NCI-H345 treated with DMSO at 0.1 percent for 48 hours (cell line): ENCODE results near the gene SMYD5.

Experiments
- DNase-seq: peaks from one replicate; lab custom pipeline; 2025; ENCODE audit not compliant: unreplicated experiment; lab: John Stamatoyannopoulos, UW

Gene SMYD5

DNA sequence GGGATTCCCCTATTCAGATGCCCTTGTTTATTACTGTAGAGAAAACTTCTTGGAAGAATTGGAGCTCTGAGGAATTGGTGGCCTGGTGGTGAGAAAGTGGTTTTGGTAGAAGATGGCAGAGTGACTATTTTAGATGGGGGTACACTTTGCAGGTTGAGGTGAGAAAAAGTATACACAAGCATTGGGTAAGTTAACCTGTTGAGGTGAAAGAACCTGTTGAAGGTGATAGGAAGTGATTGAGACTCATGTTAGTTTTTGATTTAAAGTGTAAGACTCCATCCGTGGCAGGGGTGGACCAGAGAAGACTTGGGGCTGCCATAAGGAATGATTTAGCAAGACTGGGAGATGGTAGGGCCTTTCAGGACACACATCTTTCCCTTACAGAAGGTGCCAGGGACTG is 23.1 kb downstream of the SMYD5 start:
- no peak for DNase-seq

DNA sequence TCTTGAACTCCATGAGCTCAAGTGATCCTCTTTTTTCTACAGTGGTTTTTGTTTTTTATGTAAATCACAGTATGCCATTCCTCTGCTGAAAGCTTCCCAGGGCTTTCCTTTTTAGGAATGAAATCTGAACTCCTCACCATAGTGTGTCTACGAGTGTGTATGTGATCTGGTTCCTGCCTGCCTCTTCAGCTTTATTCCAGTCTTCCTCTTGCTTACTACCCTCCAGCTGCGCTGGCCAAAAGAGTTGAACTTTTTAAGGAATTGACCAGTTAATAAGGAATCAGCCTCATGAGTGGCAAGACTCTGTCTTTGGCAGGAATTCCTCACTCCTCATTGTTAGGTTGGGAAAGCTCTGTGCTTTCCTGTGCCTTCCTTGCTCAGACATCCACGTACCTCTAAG is 24.1 kb downstream of the SMYD5 start:
- no peak for DNase-seq

DNA sequence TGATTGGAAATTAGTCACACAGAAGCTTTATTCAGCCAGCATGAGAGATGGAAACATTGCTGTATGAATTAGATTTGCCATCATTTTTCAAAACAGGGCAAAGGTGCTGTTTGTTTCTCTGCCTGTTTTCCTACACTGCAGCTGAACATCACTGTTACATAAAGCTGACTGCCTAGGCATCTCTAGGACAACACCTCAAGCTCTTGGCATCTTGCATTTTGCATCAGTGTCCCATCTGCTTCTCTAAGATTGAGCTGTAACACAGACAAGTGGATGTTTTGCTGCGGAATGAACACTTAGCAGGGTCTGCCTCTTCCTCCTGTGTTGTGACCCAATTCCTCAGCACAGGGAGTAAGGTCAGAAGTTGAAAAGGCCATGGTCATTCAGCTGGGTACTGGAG is 24.9 kb downstream of the SMYD5 start:
- no peak for DNase-seq

DNA sequence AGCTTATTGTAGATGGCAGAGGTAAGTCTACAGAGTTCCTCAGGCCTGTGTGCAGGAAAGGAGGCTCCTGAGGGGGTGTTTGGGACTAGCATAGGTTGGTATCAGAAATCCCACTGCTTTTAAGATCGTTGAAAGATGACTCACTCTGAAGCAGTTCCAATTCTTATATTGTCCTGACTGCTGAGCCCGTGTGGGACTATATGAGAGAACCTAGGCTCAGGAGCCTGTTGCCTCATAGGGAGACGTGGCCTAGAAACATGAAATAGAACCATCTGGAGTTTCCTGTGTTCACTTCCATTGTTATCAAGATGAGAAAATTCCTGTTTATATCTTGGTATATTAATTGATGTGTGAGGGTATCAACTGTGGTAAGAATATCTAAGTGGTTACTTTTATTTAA is 25.7 kb downstream of the SMYD5 start:
- DNase-seq, result no peak

DNA sequence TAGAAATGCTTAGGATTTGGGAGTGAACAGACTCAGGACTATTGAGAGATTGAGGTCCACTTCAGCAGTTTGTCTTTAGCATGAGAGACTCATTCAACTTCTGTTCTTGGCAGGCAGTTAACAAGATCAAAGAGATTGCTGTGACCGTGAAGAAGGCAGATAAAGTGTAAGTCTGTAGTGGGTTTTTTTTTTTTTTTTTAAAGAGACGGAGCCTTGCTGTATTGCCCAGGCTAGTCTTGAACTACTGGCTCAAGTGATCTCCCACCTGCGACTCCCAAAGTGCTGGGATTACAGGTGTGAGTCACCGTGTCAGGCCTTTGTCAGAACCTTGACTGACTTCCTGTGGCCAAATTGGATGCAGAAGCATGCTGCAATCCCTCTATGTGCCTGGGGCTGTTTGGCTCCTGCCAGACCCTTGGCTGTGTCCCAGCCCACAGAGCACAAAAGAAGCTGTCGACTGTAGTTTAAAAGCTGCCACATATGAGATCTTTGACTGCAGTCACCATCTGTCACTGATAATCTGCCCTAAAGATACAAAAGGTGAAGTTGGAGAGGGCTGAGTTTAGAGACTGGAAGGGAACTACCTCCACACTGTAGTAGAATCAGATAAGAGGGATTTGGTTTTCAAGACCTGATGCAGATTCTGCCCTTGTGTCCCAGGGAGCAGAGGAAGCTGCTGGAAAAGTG is 30.0 kb downstream of the SMYD5 start:
- no peak for DNase-seq

DNA sequence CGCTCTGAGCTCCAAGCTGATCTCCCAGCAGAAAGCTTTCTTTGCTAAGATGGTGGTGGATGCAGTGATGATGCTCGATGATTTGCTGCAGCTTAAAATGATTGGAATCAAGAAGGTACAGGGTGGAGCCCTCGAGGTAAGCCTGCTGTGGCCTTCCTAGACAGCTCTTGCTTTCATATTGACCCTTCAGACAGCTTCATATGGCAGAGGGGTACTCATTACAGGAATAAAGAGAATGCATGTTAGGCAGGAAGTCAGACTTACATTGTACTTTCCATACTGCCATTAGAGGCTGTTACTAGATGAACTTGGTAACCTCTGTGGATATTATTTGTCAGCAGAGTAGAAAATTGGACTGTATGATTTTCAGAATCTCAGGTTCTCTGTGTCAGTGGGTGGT is 30.5 kb downstream of the SMYD5 start:
- no peak for DNase-seq

DNA sequence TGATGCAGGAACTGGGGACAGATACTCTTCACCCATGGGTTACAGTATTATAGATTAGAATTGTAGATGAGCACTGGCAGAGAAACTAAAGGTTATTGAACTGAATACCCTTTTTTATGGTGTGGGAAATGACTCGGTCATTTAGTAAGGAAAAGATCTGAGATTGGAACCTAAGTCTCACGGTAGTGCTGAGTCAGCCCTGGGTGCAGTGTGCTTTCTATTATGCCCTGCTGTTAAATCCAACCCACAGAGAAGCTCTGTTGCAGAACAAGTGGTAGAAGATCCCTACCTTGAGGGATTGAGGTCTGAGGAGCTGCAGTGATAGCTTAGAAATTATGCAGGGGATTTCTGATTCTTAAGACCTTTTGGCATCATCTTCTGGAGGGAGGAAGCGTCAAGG is 32.8 kb downstream of the SMYD5 start:
- no peak for DNase-seq

DNA sequence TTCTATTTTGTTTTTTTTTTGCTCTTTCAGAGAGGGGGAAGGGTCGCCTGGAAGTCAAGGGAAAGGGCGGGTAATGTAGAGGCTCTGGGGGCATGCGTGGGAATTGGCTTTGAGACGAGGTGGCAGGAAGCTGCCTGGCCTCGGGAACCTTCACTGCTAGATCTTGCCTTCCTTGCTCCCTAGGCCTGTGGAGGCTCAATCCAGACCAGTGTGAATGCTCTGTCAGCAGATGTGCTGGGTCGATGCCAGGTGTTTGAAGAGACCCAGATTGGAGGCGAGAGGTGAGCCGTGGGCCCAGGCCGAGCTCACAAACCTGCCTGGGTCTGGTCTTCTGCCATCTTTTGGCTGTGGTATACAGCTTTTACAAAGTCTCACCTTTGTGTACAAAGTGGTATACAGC is 35.6 kb downstream of the SMYD5 start:
- DNase-seq, result no peak

DNA sequence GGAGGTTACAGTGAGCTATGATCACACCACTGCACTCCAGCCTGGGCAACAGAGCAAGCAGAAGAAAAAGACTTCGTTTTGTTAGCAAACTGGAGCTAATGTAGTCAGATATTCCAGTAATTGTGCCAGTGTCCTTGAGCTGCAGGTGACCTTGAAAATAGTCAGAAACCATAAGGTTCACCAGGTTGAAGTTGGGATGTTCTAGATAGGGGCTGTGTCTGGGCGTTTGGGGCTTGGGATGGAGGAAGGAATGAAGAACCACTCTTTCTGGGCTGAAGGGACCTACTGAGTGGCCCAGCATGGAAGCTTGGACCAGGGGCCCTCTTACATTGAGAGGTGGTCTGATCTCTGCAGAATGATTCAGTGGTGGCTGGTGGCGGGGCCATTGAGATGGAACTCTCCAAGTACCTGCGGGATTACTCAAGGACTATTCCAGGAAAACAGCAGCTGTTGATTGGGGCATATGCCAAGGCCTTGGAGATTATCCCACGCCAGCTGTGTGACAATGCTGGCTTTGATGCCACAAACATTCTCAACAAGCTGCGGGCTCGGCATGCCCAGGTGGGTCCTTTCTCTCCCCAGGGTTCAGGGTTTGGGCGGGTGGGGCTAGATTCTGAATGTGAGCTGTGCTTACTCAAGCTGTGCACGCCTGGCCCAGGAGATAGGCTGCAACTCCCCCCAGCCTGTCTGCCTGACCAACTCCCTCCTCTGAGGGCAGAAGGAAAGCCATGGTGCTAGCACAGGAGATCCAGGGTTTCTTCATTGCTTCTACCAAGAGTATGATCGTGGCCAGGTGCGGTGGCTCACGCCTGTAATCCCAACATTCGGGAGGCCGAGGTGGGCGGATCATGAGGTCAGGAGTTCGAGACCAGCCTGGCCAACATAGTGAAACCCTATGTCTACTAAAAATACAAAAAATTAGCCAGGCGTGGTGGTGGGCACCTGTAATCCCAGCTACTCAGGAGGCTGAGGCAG is 37.1 kb downstream of the SMYD5 start:
- no peak for DNase-seq

DNA sequence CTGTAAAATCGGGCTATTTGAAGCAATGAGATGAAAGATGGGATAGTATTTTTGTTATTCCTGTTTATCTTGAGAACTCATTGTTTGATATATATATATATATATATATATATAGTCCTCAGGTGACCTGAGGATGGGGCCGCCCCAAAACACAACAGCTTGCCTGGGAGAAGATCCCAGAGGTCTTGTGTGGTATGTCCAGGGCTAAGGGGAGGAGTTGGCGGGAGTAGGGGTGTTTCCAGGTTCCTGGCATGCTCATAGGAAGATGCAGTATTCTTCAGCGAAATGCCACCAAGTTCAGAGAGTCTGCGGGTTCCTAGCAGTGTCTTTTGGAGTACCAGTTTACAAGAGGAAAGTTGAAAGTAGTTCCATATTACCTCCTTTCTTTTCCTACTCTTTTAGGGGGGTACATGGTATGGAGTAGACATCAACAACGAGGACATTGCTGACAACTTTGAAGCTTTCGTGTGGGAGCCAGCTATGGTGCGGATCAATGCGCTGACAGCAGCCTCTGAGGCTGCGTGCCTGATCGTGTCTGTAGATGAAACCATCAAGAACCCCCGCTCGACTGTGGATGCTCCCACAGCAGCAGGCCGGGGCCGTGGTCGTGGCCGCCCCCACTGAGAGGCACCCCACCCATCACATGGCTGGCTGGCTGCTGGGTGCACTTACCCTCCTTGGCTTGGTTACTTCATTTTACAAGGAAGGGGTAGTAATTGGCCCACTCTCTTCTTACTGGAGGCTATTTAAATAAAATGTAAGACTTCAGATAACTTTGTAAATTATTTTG is 38.4 kb downstream of the SMYD5 start:
- DNase-seq, result no peak

DNA sequence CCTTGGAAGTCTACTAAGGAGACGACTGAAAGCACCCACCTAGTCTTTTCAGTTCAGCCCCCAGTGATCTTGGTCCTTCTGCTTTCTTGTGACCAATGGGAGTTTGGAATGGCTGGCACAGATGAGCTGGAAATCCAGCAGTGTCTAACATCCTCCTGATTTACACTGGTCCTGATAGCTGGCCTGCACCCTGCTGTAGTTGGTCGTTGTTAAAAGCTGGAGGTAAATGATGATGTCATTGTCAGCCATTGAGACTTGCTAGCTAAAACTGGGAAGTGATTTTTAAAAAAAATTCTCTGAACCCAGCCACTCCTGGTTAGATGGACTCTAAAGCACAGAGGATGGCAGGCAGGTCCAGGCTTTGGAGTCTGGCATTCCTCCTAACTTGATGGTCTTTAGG is 39.4 kb downstream of the SMYD5 start:
- DNase-seq, result no peak

DNA sequence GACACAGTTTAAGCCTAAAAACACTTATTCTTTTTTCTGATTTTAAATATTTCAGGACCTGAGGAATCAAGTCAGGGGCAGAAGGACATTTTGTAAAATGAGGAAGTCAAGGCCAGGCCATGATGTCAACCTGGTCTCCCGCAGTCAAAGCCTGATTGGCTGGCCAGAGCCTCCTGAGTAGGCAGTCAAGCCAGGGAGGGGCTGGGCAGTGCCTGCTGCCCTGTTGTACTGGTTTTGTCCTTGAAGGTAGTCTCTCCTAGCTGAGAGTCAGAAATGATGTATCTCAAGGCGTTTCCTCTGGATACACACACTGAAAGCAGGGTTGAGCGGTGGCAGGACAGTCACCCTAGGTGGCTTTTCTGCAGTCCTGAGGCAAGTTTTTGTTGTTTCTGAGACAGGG is 39.9 kb downstream of the SMYD5 start:
- no peak for DNase-seq

DNA sequence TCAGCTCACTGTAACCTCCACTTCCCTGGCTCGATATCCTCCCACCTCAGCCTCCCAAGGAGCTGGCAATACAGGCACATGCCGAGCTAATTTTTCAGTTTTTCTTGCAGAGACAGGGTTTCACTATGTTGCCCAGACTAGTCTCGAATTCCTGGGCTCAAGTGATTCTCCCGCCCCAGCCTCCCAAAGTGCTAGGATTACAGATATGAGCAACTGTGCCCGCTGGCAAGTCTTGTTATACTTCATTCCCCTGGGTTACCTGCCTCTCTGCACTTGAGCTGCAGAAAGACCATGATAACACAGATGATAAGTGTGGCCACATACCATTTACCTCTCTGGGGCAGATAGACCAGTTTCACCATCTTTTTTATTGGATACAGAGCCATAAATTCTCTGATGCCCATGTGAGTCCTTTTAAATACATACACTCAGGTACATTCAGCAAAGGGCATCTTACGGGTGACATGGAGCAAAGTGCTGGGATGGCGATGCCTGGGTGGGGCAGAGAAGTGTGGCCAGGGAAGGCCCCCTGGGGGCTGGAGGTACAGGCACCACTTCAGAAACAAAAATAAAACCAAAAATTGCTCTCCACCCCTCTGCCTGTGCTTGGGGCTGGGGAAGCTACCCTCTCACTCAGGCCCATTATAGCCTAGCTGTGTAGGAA is 40.4 kb downstream of the SMYD5 start:
- DNase-seq, result no peak

DNA sequence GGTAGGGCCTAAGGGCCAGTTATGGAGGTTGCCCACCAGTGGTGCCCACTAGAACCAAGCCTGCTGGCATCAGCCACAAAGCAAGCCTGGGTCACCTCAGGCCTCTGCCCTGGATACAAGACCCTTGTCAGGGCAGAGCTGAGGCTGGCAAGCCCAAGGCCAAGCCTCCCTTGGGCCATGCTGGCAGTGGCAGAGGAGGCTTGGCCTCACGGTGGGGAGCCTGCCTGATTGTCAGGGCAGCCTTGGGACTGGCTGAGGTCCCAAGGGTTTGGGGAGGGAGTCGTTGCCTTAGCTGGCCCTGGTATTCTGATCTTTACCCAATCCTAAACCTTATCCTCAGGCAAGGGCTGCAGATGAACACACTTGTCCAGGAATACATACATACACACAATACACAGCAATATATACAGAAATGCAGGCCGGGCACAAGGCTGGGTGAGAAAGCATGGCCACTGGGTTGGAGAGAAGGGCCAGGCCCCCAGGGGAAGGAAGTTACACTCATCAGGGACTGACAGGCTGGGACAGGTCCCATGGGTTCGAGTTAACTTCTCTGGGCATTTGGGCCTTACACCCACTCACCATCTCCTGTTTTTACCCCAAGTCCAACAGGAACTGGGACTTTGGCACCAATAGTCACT is 41.1 kb downstream of the SMYD5 start:
- DNase-seq, result no peak

DNA sequence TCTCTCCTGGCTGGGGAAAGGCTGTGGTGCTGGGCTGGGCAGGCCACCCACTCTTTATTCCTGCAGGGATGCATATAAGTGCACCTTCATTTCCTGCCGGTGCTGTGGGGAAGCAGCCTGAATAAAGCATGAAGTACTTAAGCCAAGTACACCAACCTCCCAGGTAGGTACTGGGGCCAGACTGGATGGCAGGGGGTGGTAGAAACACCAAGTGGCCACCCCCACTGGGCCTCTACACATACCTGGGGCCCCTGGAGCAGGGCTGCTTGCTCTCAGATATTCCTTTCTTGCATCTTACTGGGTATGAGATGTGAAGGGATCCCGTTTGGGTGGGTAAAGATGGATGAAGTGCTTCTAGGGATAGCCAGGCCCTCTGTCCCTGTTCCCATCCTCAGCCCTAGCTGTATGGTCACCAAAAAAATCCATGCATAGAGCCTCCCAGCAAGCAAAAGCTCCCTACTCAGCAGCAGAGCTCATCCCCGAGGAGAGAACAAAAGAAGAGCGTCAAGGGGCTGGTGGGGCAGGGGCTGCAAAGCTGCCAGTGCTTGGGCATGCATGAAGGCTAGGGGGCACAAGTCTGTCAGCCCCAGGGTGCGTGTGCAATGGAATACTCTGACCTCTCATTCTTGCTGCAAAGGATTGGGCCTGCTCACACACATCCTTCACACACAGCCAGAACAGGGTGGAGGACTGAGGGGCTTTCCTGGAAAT is 42.0 kb downstream of the SMYD5 start:
- no peak for DNase-seq

DNA sequence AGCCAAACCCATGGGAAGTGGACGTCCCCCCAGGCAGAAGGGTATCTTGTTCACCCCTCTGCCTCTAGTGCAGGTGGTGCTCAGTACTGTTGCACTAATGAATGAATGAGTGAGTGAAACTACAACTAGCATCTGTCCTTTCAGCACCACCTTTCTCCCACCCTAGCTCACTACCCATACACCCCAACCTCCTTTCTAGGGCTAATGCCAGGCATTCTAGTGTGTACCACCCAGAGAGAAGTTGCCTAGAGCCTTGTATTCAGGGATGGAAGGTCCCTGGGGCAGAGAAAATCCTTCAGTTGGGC is 42.5 kb downstream of the SMYD5 start:
- DNase-seq, result no peak

DNA sequence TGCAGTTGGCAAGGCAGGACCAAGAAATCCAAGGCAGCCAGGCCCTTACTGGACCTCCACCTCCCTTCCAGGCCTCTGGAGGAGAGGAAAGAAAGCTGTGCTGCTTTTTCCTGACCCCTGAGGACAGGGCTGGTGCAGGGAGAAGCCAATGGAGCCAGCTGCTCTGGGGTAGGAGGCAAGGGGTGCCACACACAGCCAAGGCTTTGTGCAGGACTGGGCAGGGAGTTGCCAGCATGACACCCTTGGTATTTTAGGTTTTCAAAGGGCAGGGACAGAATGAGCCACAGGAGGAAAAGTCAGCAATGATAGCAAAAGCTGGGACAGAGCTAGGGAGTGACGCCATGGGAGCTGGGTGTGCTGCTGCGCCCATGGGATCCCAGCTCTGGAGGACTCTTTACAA is 43.0 kb downstream of the SMYD5 start:
- DNase-seq, result no peak

DNA sequence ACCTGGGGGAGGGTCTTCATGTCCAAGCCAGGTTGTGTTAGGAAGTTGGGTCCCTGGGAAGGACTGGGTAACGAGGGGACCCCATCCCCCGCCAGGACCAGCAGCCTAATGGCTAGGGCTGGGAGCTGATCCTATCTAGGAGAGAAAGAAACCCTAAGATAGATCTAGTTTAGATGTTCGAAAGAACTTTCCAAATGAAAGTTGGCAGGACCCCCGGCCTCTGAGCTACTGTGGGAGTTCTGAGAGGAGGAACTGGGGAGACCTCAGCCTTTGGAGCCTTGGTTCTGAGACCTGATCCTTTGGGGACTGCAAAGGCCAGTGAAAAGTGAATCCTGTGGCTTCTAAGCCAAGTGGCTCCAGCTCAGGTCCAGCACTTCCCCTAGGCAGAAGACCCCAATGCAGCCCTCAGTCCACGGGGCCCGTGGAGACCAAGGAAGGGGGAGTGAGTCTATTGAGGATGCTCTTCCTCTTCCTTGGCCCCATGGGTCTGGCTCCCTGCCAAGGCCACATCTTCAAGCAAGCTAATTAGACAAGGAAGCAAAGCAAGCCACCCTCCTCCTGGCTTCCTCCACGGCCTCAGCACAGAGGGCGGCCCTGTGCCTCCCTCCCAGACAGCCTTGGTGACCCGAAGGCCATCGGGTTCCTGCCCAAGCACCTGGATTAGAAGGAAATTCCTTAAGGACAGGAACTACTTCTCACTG is 43.5 kb downstream of the SMYD5 start:
- DNase-seq, result no peak

DNA sequence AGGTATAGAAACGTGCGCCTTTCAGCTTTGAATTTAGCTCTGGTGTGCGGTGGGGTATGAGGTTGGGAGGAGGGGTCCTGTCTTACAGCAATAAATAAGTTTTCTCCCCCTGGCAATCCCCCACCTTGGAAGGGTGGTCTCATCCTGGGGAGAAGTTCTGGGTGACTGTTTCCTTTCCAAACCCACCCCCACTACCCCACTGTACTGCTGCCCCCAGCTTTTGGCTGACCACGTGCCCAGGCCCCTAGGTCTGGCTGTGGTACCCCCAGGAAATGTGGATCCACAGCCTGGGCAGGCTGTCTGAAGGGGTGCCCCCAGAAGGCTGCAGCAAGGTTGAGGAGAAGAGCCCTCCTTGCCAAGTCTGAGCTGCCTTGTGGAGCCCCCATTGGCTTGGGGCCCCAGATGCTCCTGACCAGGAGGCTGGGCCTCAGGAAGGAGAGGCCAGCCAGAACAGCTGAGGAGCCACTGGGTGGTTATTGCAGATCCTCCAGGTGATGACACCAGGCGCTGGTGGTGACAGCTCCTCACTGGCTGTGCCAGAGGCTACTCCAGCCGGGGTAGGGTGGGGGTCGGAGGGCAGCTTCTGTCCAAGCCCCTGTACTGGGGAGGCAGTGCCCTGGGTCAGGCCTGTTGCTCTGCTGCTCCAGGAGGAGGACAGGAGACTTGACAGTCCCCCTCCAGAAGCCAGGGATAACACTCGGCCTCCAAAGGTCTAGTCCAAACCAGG is 44.3 kb downstream of the SMYD5 start:
- no peak for DNase-seq
